Small intestine (tissue), 7 donors: Measurements from ENCODE around the gene RSRP1. TPM values are rescaled to one million over a fixed set of nuclear protein-coding genes. Genes with fewer than 3 reads are reported as not detected.

Experiments used
- DNase-seq, 2 donors: peaks; one replicate each; pipeline versions ENCODE4 v3.0.0 to v3.0.0-alpha.2; 2013
- FAIRE-seq: peaks from 2 replicates; lab custom pipeline; 2012; peaks lifted over from hg19 to GRCh38; lab: Jason Lieb, UNC
- H3K27ac ChIP-seq, 3 donors: one replicate each; pipeline ENCODE4 v1.5.1; 2013; ENCODE audit warnings: low read length in 2 of 3, mild to moderate bottlenecking in 2 of 3, control low read depth in 1 of 3, inconsistent platforms in 1 of 3, low read depth in 1 of 3, moderate library complexity in 1 of 3
- H3K27me3 ChIP-seq, 3 donors: one replicate each; pipeline ENCODE4 v1.6.1; 2013; ENCODE audit warnings: low read length in 3 of 3, inconsistent platforms in 1 of 3; ENCODE audit not compliant: control insufficient read depth in 3 of 3, insufficient read depth in 3 of 3
- H3K36me3 ChIP-seq, 3 donors: one replicate each; pipeline ENCODE4 v1.6.1; 2013; ENCODE audit warnings: low read length in 3 of 3, inconsistent platforms in 1 of 3, low read depth in 1 of 3, mild to moderate bottlenecking in 1 of 3, moderate library complexity in 1 of 3; ENCODE audit not compliant: control insufficient read depth in 3 of 3, insufficient read depth in 2 of 3
- H3K4me1 ChIP-seq, 3 donors: one replicate each; pipeline ENCODE4 v1.6.1; 2013; ENCODE audit warnings: low read length in 2 of 3, inconsistent platforms in 1 of 3, low read depth in 1 of 3, mild to moderate bottlenecking in 1 of 3, moderate library complexity in 1 of 3; ENCODE audit not compliant: control insufficient read depth in 3 of 3, insufficient read depth in 2 of 3
- H3K4me3 ChIP-seq, 3 donors: one replicate each; pipeline ENCODE4 v1.5.1; 2013; ENCODE audit warnings: low read length in 3 of 3, control low read depth in 1 of 3, inconsistent platforms in 1 of 3, low read depth in 1 of 3, mild to moderate bottlenecking in 1 of 3, moderate library complexity in 1 of 3
- H3K9me3 ChIP-seq, 2 donors: one replicate each; pipeline ENCODE4 v1.6.1; 2013; ENCODE audit warnings: low read depth in 1 of 2, low read length in 1 of 2; ENCODE audit not compliant: control insufficient read depth in 2 of 2, insufficient read depth in 1 of 2
- WGBS, 3 donors: extraction: QIAGEN DNeasy Blood & Tissue Kit; methylation state at CpG; one replicate each; pipeline ENCODE4 v1.1.7; 2013; 5-methylcytosine and 5-hydroxymethylcytosine counted together
- polyA plus RNA-seq, 4 donors: library from polyadenylated mRNA; stranded (reverse) in 3 of 4; unstranded in 1 of 4; fragments of 200-250 nt in 3 of 4; fragments of 120-200 nt in 1 of 4; gene quantifications; one replicate each; pipeline versions ENCODE4 v1.2.1 to v1.2.3, GENCODE V29; 2013
- donor health status: healthy with polysubstance abuse.
- donor health status: control.
- donor health status: control.
- donor health status: Bipolar disorder and iron deficiency.
- donor health status: healthy.

The RSRP1 gene
- polyA plus RNA-seq, 4 donors = 56.7 to 291 (median 108) TPM

DNA sequence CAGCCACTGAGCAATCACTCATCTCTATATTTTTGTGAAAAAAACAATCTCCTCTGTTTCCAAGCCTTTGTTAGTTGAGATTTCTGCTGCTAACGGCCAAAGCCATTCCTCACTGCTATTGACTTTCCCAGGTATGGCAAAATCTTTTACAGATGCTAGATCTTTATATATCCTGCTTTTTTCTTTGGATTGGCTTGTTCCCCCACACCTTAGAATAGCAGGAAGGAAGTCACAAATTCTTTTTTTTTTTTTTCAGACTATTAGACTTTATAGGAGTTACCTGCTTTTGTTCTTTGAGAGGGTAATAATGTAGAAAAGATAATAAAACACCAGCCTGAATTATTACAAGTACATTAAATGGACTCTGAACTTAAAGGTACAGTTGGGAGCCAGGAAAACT, 39.2 kb downstream of the RSRP1 start:
- no peaks in the 10 kb centered on the region for H3K27me3 ChIP-seq
- peak; percentile 18 to 45 for DNase-seq
- no peak overlapping the region for H3K4me3 ChIP-seq
- no peaks in the 10 kb centered on the region for H3K9me3 ChIP-seq
- H3K4me1 ChIP-seq = peaks cover 0 to 25% (median 4%) of the 10 kb centered on the region in 3 donors
- peak overlapping the region in 2 of 3 donors; percentile 71 to 75 for H3K27ac ChIP-seq
- no peaks in the 10 kb centered on the region for H3K36me3 ChIP-seq
- WGBS, 3 donors = 17 to 59% (median 31%) methylated on average over 1 of the region's 1 CpG
- FAIRE-seq = no peak

DNA sequence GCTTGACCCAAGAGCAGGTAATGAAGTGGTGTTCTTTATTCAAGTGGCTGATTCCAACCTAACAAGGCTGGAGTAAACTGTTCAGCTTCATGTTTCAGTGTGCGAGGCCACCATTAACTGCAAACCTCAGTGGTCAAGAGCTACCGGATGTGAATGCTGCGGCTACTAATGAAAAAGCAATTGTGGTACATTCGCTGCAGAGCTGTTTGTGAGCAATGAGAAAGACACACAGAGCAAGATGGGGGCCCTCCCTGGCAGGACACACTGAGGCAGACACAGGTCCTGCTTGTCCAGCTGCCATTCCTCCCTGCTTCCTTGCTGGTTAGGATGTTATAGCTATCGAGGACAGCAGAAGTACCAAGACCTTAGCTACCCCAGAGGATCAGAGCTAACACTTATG, 41.1 kb downstream of the RSRP1 start:
- Histone ChIP-seq H3K9me3 (no peaks in the 10 kb centered on the region), H3K27ac (no peak overlapping the region), H3K36me3 (no peaks in the 10 kb centered on the region), H3K4me3 (no peak overlapping the region), H3K4me1 (peaks cover 0 to 25% (median 4%) of the 10 kb centered on the region in 3 donors), H3K27me3 (no peaks in the 10 kb centered on the region)
- DNase-seq = no peak
- WGBS, 3 donors = 84 to 91% (median 91%) methylated on average over 5 of the region's 5 CpGs
- no peak for FAIRE-seq

GRCh38 chr1:25205786-25206185, 41.5 kb downstream of the RSRP1 start:
- 74 to 92% (median 85%) methylated on average over 5 of the region's 5 CpGs for WGBS, 3 donors
- no peaks in the 10 kb centered on the region for H3K27me3 ChIP-seq
- H3K9me3 ChIP-seq = no peaks in the 10 kb centered on the region
- H3K4me3 ChIP-seq = no peak overlapping the region
- H3K36me3 ChIP-seq = no peaks in the 10 kb centered on the region
- FAIRE-seq = no peak
- no peak overlapping the region for H3K27ac ChIP-seq
- peaks cover 0 to 23% (median 4%) of the 10 kb centered on the region in 3 donors for H3K4me1 ChIP-seq
- DNase-seq = no peak

DNA sequence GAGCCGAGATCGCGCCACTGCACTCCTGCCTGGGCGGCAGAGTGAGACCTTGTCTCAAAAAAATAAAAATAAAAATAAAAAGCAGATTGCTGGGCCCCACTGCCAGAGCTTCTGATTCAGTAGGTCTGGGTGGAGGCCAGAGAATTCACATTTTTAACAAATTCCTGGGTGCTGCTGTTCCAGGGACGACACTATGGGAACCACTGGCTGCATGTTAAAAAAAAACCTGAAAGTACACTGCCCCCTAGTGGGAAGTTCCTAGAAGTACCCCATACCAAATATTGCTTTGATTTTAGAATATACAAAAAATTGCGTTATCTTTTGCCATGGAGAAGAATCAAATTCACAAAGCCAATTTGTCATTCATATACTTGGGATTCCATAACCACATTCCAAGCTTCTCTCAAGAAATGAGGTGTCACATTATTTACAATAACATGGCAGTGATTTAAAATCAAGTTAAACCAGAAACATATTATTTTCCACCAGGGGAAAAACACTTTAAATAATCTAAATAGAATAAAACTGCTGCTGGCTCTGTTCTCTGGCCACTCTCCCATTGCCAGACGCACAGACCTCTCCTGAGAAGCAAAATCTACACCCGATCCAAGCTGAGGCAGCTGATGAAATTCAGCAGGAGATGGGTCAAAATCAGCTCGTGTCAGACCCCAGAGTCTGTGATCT, 42.3 kb downstream of the RSRP1 start:
- Histone ChIP-seq H3K4me1 (peaks cover 0 to 18% (median 4%) of the 10 kb centered on the region in 3 donors), H3K27ac (no peak overlapping the region), H3K9me3 (no peaks in the 10 kb centered on the region), H3K4me3 (no peak overlapping the region), H3K27me3 (no peaks in the 10 kb centered on the region), H3K36me3 (no peaks in the 10 kb centered on the region)
- FAIRE-seq (no peak), DNase-seq (peak; percentile 53 to 63)
- 60 to 64% (median 60%) methylated on average over 9 of the region's 9 CpGs for WGBS, 3 donors

DNA sequence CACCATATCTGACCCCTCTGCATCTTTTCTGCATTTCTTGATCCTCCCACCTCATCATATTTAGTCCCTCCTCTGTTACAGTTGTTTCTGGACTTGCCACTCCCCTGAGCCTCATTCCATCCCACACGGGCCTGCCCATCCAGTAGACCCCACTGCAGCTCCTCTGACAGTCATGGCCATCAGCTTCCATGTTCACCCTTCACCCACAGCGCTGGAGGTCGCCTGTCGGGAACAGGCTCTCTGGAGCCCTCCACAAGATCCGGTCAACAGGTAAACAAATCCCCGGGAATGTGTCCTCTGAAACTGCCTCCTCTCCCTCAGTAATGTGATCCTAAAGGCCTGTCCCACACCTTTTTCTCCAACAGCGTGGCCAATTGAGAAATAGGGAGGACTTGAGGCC, 46.2 kb downstream of the RSRP1 start:
- WGBS, 3 donors = 80 to 89% (median 83%) methylated on average over 7 of the region's 7 CpGs
- H3K4me3 ChIP-seq = no peak overlapping the region
- no peak for FAIRE-seq
- no peaks in the 10 kb centered on the region for H3K9me3 ChIP-seq
- no peak for DNase-seq
- H3K36me3 ChIP-seq = no peaks in the 10 kb centered on the region
- H3K4me1 ChIP-seq = peaks cover 0 to 24% (median 5%) of the 10 kb centered on the region in 3 donors
- H3K27ac ChIP-seq = no peak overlapping the region
- no peaks in the 10 kb centered on the region for H3K27me3 ChIP-seq

DNA sequence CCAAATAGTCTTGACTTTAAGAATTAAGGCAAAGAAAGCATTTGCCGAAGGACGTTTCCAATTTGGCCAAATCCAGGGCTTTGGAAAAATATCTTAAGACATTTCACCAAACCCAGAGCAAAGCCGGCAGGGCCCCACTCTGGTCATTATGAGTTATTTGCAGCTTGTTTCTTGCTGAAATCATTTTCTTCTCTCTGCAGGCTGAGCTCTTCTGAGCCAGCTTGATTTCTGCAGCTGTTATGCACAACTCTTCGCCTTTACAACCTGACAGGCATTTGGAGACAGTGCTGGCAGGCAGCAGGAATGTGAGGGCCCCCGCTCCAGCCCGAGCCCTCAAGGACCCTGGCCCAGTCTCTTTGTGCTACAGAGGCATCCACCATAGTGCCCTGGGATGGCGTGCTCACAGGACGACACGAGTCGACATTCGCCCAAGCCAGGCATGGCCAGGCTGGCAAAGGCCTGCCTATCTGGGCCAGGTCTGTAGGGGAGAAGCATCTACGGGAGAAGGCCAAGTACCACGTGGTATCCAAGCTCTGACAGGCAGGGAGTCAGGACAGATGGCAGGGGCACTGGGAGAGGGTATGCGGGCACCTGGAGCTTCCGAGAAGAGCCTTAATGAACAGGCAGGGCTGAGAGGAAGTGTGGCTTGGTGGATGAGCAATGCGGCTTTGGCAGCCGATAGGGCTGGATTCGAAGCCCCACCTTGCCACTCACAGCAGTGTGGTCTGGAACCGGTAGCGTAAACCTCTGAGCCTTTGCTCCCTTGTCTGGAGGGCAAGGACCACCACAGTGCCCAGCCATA, 47.2 kb downstream of the RSRP1 start:
- no peaks in the 10 kb centered on the region for H3K27me3 ChIP-seq
- FAIRE-seq = no peak

GRCh38 chr1:25198663-25199252, 48.5 kb downstream of the RSRP1 start:
- 45 to 61% (median 60%) methylated on average over 20 of the region's 20 CpGs for WGBS, 3 donors
- DNase-seq (peak in 1 of 2 donors; percentile 39), FAIRE-seq (no peak)
- no peak overlapping the region for H3K4me3 ChIP-seq
- H3K27me3 ChIP-seq = no peaks in the 10 kb centered on the region
- no peaks in the 10 kb centered on the region for H3K9me3 ChIP-seq
- no peak overlapping the region for H3K27ac ChIP-seq
- peaks cover 2 to 24% (median 5%) of the 10 kb centered on the region in 3 donors for H3K4me1 ChIP-seq
- no peaks in the 10 kb centered on the region for H3K36me3 ChIP-seq

More for the DNA sequence above, 47.2 kb downstream of the RSRP1 start:
- 81 to 93% (median 90%) methylated on average over 20 of the region's 20 CpGs for WGBS, 3 donors
- no peak for DNase-seq
- H3K4me3 ChIP-seq = no peak overlapping the region
- H3K36me3 ChIP-seq = no peaks in the 10 kb centered on the region
- H3K27ac ChIP-seq = no peak overlapping the region
- peaks cover 0 to 24% (median 5%) of the 10 kb centered on the region in 3 donors for H3K4me1 ChIP-seq
- no peaks in the 10 kb centered on the region for H3K9me3 ChIP-seq

DNA sequence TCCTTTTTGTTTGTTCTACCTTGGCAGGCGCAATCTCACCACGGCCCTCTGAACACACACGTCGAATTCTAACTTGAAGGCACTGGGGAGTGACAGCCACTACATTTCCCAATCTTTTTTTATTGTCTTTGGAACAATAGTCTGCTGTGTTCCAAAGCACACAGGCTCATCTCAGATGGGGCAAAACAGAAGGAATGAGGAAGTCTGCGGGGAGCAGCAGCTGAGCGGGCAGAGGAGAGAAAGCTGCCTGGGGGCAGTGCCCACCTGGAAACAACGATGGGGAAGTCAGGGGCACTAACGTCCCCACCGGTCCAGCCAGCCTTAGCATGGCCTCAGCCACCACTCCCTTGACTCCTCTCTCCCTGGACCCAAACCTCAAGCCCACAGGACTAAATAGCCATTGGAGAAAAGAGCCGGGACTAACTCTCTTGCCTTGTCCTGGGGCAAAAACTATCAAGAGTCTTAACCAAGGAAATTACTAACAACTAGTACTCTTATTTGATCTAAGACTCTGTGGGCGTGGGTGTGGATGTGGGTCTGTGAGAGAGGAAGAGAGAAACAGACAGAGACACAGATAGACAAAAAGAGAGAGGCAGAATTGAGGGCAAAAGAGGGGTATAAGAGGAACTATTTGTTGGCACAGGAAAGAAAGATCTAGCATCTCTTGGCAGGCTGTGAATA, 49.1 kb downstream of the RSRP1 start:
- peak; percentile 59 to 73 for DNase-seq
- Histone ChIP-seq H3K36me3 (no peaks in the 10 kb centered on the region), H3K27ac (peak overlapping the region in 2 of 3 donors; percentile 52 to 77), H3K4me3 (no peak overlapping the region), H3K9me3 (no peaks in the 10 kb centered on the region), H3K4me1 (peaks cover 2 to 25% (median 5%) of the 10 kb centered on the region in 3 donors), H3K27me3 (no peaks in the 10 kb centered on the region)
- WGBS, 3 donors = 14 to 37% (median 27%) methylated on average over 11 of the region's 11 CpGs
- no peak for FAIRE-seq
